Stimulated activated CD4-positive, alpha-beta T cell treated with anti-CD3 and anti-CD28 coated beads, Interleukin-15, amount 100 ng/mL, for 1 hour (primary cell): ENCODE measurements around the gene JAKMIP3.
"Not testable (repeated sequence)": the region's sequence is repeated elsewhere in the genome, so short reads cannot be mapped to it uniquely, and the experiment has no call there.

Source experiments
- DNase-seq, 2 donors: peaks; one replicate each; pipeline ENCODE4 v3.0.0-alpha.2; 2020; ENCODE audit warnings: low read depth in 1 of 2, low spot score in 1 of 2

The JAKMIP3 gene

GRCh38 chr10:132064082-132064755 lies 1.5 kb upstream of the JAKMIP3 start:
- DNase-seq = no peak

GRCh38 chr10:132064771-132065437 lies 842 bp upstream of the JAKMIP3 start:
- no peak for DNase-seq

- no peak for DNase-seq
Observed at GRCh38 chr10:132066186-132066585, 440 bp downstream of the JAKMIP3 start.

- no peak for DNase-seq
Observed at GRCh38 chr10:132066812-132067211, 1.1 kb downstream of the JAKMIP3 start.

- no peak for DNase-seq
Observed at GRCh38 chr10:132068431-132069121, 2.8 kb downstream of the JAKMIP3 start.

- DNase-seq = no peak
Observed at GRCh38 chr10:132069122-132069848, 3.5 kb downstream of the JAKMIP3 start.

- DNase-seq = no peak
Observed at GRCh38 chr10:132069849-132070182, 4.1 kb downstream of the JAKMIP3 start.

- DNase-seq = no peak
Observed at GRCh38 chr10:132070724-132071123, 5.0 kb downstream of the JAKMIP3 start.

GRCh38 chr10:132071667-132072066 lies 5.9 kb downstream of the JAKMIP3 start:
- DNase-seq = no peak

- no peak for DNase-seq
Observed at GRCh38 chr10:132075909-132076577, 10.3 kb downstream of the JAKMIP3 start.

GRCh38 chr10:132076578-132077081 lies 10.9 kb downstream of the JAKMIP3 start:
- no peak for DNase-seq

- DNase-seq = no peak
Observed at GRCh38 chr10:132077091-132077490, 11.3 kb downstream of the JAKMIP3 start.

GRCh38 chr10:132078746-132079345 lies 13.1 kb downstream of the JAKMIP3 start:
- no peak for DNase-seq

GRCh38 chr10:132084384-132084783 lies 18.6 kb downstream of the JAKMIP3 start:
- DNase-seq = not testable (repeated sequence)

- not testable (repeated sequence) for DNase-seq
Observed at GRCh38 chr10:132093236-132093635, 27.5 kb downstream of the JAKMIP3 start.

- no peak for DNase-seq
Observed at GRCh38 chr10:132094581-132095234, 29.0 kb downstream of the JAKMIP3 start.

- no peak for DNase-seq
Observed at GRCh38 chr10:132095403-132096113, 29.8 kb downstream of the JAKMIP3 start.

- no peak for DNase-seq
Observed at GRCh38 chr10:132096223-132096622, 30.5 kb downstream of the JAKMIP3 start.

GRCh38 chr10:132096863-132097478 lies 31.2 kb downstream of the JAKMIP3 start:
- no peak for DNase-seq
